Endothelial cell (in vitro differentiated cells): ENCODE results near the gene AUH. TPM values are rescaled to one million over a fixed set of nuclear protein-coding genes. Genes with fewer than 3 reads are reported as not detected.

Experiments used
- DNase-seq: peaks from one replicate; pipeline ENCODE4 v3.0.0; 2021; ENCODE audit warnings: low spot score
- H3K27ac Mint-ChIP-seq: one replicate; pipeline ENCODE4 v1.8.0; 2021; ENCODE audit warnings: mixed read lengths, inconsistent platforms; ENCODE audit not compliant: unreplicated experiment
- H3K27me3 Mint-ChIP-seq: one replicate; pipeline ENCODE4 v1.8.0; 2021; ENCODE audit warnings: mild to moderate bottlenecking, moderate library complexity, mixed read lengths, inconsistent platforms; ENCODE audit not compliant: unreplicated experiment
- H3K36me3 Mint-ChIP-seq: one replicate; pipeline ENCODE4 v1.8.0; 2021; ENCODE audit warnings: mild to moderate bottlenecking, low read depth, mixed read lengths, inconsistent platforms; ENCODE audit not compliant: unreplicated experiment
- H3K4me1 Mint-ChIP-seq: one replicate; pipeline ENCODE4 v1.8.0; 2021; ENCODE audit warnings: mild to moderate bottlenecking, mixed read lengths, inconsistent platforms; ENCODE audit not compliant: unreplicated experiment
- H3K4me3 Mint-ChIP-seq: one replicate; pipeline ENCODE4 v1.8.0; 2021; ENCODE audit warnings: mild to moderate bottlenecking, mixed read lengths, inconsistent platforms; ENCODE audit not compliant: unreplicated experiment
- H3K9me3 Mint-ChIP-seq: one replicate; pipeline ENCODE4 v1.8.0; 2021; ENCODE audit warnings: mixed read lengths, inconsistent platforms; ENCODE audit not compliant: unreplicated experiment
- total RNA-seq: library from RNA; stranded (reverse); fragmentation: NEBNext Ultra II Directional; extraction: Animal tissue kit (Norgen Biotek cat#: 25700); gene quantifications from one replicate; pipeline ENCODE4 v1.2.1, GENCODE V29; 2021; ENCODE audit not compliant: unreplicated experiment
- TF ChIP-seq, protein P1 (sequence below): fragments of 200-600 bp; sonication (generic); IDR thresholded peaks from one replicate; pipeline ENCODE4 v1.5.0; 2021; ENCODE audit warnings: antibody characterized with exemption; ENCODE audit not compliant: unreplicated experiment

Gene AUH
- total RNA-seq, 1 donor from 2014 or later, result 14.4 TPM

- Mint-ChIP-seq H3K9me3 (no peaks in the 10 kb centered on the region), H3K27me3 (peaks cover 3% of the 10 kb centered on the region), H3K4me3 (no peak overlapping the region), H3K4me1 (peaks cover 4% of the 10 kb centered on the region), H3K27ac (no peak overlapping the region), H3K36me3 (no peaks in the 10 kb centered on the region)
- DNase-seq, result no peak
- TF ChIP-seq, protein P1, sequence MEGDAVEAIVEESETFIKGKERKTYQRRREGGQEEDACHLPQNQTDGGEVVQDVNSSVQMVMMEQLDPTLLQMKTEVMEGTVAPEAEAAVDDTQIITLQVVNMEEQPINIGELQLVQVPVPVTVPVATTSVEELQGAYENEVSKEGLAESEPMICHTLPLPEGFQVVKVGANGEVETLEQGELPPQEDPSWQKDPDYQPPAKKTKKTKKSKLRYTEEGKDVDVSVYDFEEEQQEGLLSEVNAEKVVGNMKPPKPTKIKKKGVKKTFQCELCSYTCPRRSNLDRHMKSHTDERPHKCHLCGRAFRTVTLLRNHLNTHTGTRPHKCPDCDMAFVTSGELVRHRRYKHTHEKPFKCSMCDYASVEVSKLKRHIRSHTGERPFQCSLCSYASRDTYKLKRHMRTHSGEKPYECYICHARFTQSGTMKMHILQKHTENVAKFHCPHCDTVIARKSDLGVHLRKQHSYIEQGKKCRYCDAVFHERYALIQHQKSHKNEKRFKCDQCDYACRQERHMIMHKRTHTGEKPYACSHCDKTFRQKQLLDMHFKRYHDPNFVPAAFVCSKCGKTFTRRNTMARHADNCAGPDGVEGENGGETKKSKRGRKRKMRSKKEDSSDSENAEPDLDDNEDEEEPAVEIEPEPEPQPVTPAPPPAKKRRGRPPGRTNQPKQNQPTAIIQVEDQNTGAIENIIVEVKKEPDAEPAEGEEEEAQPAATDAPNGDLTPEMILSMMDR, result no peak
These were observed 175.0 kb downstream of the AUH start for GRCh38 chr9:91186632-91187108.

GRCh38 chr9:91185193-91185886 is 176.4 kb downstream of the AUH start:
- H3K27ac Mint-ChIP-seq, result no peak overlapping the region
- H3K4me3 Mint-ChIP-seq, result no peak overlapping the region
- DNase-seq, result no peak
- H3K36me3 Mint-ChIP-seq, result no peaks in the 10 kb centered on the region
- TF ChIP-seq, protein P1, result no peak
- no peaks in the 10 kb centered on the region for H3K4me1 Mint-ChIP-seq
- H3K27me3 Mint-ChIP-seq, result peaks cover 1% of the 10 kb centered on the region
- no peaks in the 10 kb centered on the region for H3K9me3 Mint-ChIP-seq

- TF ChIP-seq, protein P1, result no peak
- Mint-ChIP-seq H3K4me3 (no peak overlapping the region), H3K9me3 (no peaks in the 10 kb centered on the region), H3K27me3 (peaks cover 1% of the 10 kb centered on the region), H3K4me1 (no peaks in the 10 kb centered on the region), H3K36me3 (no peaks in the 10 kb centered on the region), H3K27ac (no peak overlapping the region)
- DNase-seq, result no peak
These were observed 179.1 kb downstream of the AUH start for GRCh38 chr9:91182429-91183225.

DNA sequence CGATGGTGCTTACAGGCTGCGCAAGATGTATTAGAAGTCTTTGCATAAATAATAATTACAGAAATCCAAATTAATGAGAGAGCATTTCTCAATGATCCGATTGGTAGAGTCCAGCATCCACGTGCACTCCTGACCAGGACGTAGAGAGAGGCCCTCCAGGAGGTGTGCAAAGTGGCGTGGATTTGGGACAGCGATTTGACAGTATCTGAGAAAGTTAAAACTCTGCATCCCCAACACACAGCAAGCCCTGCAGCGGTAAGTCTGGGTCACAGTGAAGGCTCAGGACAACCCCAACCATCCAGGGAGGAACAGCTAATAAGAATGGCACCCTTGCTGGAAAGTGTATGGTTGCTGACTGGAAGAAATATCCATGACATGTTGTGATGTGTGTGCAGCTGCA is 180.2 kb downstream of the AUH start:
- Mint-ChIP-seq H3K4me3 (no peak overlapping the region), H3K36me3 (no peaks in the 10 kb centered on the region), H3K27me3 (peaks cover 1% of the 10 kb centered on the region), H3K27ac (no peak overlapping the region), H3K4me1 (no peaks in the 10 kb centered on the region), H3K9me3 (no peaks in the 10 kb centered on the region)
- TF ChIP-seq, protein P1, result no peak
- DNase-seq, result no peak

- TF ChIP-seq, protein P1, result no peak
- Mint-ChIP-seq H3K36me3 (no peaks in the 10 kb centered on the region), H3K9me3 (no peaks in the 10 kb centered on the region), H3K27ac (no peak overlapping the region), H3K4me1 (no peaks in the 10 kb centered on the region), H3K4me3 (no peak overlapping the region), H3K27me3 (peaks cover 1% of the 10 kb centered on the region)
- no peak for DNase-seq
These were observed 180.8 kb downstream of the AUH start for GRCh38 chr9:91180930-91181268.
